H1 (cell line): ENCODE data around the gene CHRM4. TPM values are rescaled to one million over a fixed set of nuclear protein-coding genes. Genes with fewer than 3 reads are reported as not detected.

ENCODE experiments used
- CTCF ChIA-PET: fragments of 300-600 bp; sonication (Branson Sonifier 250); formaldehyde crosslinking; loops from one replicate; lab custom pipeline; 2021; ENCODE audit not compliant: partially characterized antibody; lab: Charles Lee
- POLR2A ChIA-PET: fragments of 300-600 bp; sonication (Branson Sonifier 250); formaldehyde crosslinking; loops from one replicate; lab custom pipeline; 2021; ENCODE audit warnings: inconsistent platforms; ENCODE audit not compliant: partially characterized antibody; lab: Charles Lee
- DNase-seq, 2 experiments: peaks; one replicate each; pipeline versions ENCODE4 v3.0.0 to v3.0.0-alpha.2; 2010 to 2022; ENCODE audit warnings: low spot score in 2 of 2, low read depth in 1 of 2, mixed read lengths in 1 of 2
- FAIRE-seq: peaks from 2 replicates; lab custom pipeline; 2011; peaks lifted over from hg19 to GRCh38; lab: Jason Lieb, UNC
- H2AFZ ChIP-seq: 2 replicates; pipeline ENCODE4 v1.8.1; 2012; ENCODE audit warnings: low read length, inconsistent platforms
- H2AK5ac ChIP-seq: 2 replicates; pipeline ENCODE4 v1.6.1; 2013; ENCODE audit warnings: low read depth, low read length
- H2BK120ac ChIP-seq: replicated peaks from 2 replicates; pipeline ENCODE3; 2013; ENCODE audit warnings: low read depth, low read length, inconsistent platforms
- H2BK12ac ChIP-seq: 2 replicates; pipeline ENCODE4 v1.6.1; 2013; ENCODE audit warnings: low read depth, low read length
- H2BK15ac ChIP-seq: 2 replicates; pipeline ENCODE4 v1.6.1; 2013; ENCODE audit warnings: low read length
- H2BK20ac ChIP-seq: 2 replicates; pipeline ENCODE4 v1.6.1; 2013; ENCODE audit warnings: low read length
- H2BK5ac ChIP-seq: 2 replicates; pipeline ENCODE4 v1.6.1; 2013; ENCODE audit warnings: low read depth, low read length
- H3K14ac ChIP-seq: 2 replicates; pipeline ENCODE4 v1.6.1; 2013; ENCODE audit warnings: inconsistent platforms; ENCODE audit not compliant: insufficient read length
- H3K18ac ChIP-seq: 2 replicates; pipeline ENCODE4 v1.6.1; 2013; ENCODE audit warnings: low read length; ENCODE audit errors: extremely low read depth
- H3K23ac ChIP-seq: 2 replicates; pipeline ENCODE4 v1.6.1; 2013; ENCODE audit warnings: inconsistent platforms; ENCODE audit not compliant: insufficient read length
- H3K23me2 ChIP-seq: 2 replicates; pipeline ENCODE4 v1.6.1; 2013; ENCODE audit warnings: low read depth, low read length
- H3K27ac ChIP-seq: 2 replicates; pipeline ENCODE4 v1.6.1; 2011; ENCODE audit warnings: low read depth, low read length, inconsistent platforms
- H3K27me3 ChIP-seq, 4 experiments: replicated peaks in 1 of 4; 1 replicate in 1 of 4; 2 replicates in 3 of 4; pipeline versions ENCODE4 v1.6.1 to v1.8.1; 2011 to 2013; ENCODE audit warnings: low read length in 3 of 4, mild to moderate bottlenecking in 3 of 4, inconsistent platforms in 2 of 4, mixed read lengths in 2 of 4, moderate library complexity in 1 of 4; ENCODE audit not compliant: control insufficient read depth in 3 of 4, insufficient read depth in 3 of 4; ENCODE audit errors: extremely low read depth in 1 of 4
- H3K36me3 ChIP-seq, 4 experiments: 2 replicates each; pipeline versions ENCODE4 v1.6.1 to v1.8.1; 2011 to 2013; ENCODE audit warnings: mild to moderate bottlenecking in 4 of 4, low read length in 3 of 4, moderate library complexity in 2 of 4, control low read depth in 1 of 4, inconsistent platforms in 1 of 4; ENCODE audit not compliant: insufficient read depth in 4 of 4, control insufficient read depth in 2 of 4
- H3K4ac ChIP-seq: replicated peaks from 2 replicates; pipeline ENCODE3; 2013; ENCODE audit warnings: low read length, low read depth, mixed read lengths, inconsistent platforms; ENCODE audit not compliant: insufficient read length
- H3K4me1 ChIP-seq, 4 experiments: replicated peaks in 1 of 4; 1 replicate in 1 of 4; 2 replicates in 3 of 4; pipeline versions ENCODE4 v1.6.1 to v1.8.1; 2011 to 2013; ENCODE audit warnings: low read length in 3 of 4, inconsistent platforms in 2 of 4, mixed read lengths in 1 of 4; ENCODE audit not compliant: insufficient read depth in 4 of 4, control insufficient read depth in 3 of 4
- H3K4me2 ChIP-seq, 2 experiments: 2 replicates each; pipeline versions ENCODE4 v1.6.1 to v1.8.1; 2011 to 2013; ENCODE audit warnings: low read depth in 2 of 2, low read length in 2 of 2, control low read depth in 1 of 2, inconsistent platforms in 1 of 2, mild to moderate bottlenecking in 1 of 2; ENCODE audit not compliant: insufficient read depth in 1 of 2
- H3K4me3 ChIP-seq, 4 experiments: fragments of 200-600, 300-600 bp in 1 of 4; sonication (generic), shearing (Covaris generic), sonication (Bioruptor Twin) in 1 of 4; 2 replicates each; pipeline versions ENCODE4 v1.5.1 to v1.8.1; 2011 to 2016; ENCODE audit warnings: low read length in 4 of 4, low read depth in 3 of 4, control low read depth in 2 of 4, inconsistent platforms in 2 of 4, mild to moderate bottlenecking in 2 of 4, mixed read lengths in 1 of 4, moderate library complexity in 1 of 4; ENCODE audit not compliant: insufficient read depth in 2 of 4; ENCODE audit errors: extremely low read depth in 1 of 4
- H3K56ac ChIP-seq: replicated peaks from 2 replicates; pipeline ENCODE3; 2013; ENCODE audit warnings: low read depth, mild to moderate bottlenecking, mixed read lengths, low read length, inconsistent platforms; ENCODE audit not compliant: insufficient read length
- H3K79me1 ChIP-seq: 2 replicates; pipeline ENCODE4 v1.6.1; 2013; ENCODE audit warnings: low read depth, low read length, control low read depth
- H3K79me2 ChIP-seq, 2 experiments: 2 replicates each; pipeline versions ENCODE4 v1.6.1 to v1.8.1; 2012 to 2013; ENCODE audit warnings: low read length in 2 of 2, mild to moderate bottlenecking in 2 of 2, inconsistent platforms in 1 of 2; ENCODE audit not compliant: insufficient read depth in 2 of 2, control insufficient read depth in 1 of 2
- H3K9ac ChIP-seq, 4 experiments: replicated peaks in 1 of 4; 1 replicate in 1 of 4; 2 replicates in 3 of 4; pipeline versions ENCODE4 v1.6.1 to v1.8.1; 2011 to 2013; ENCODE audit warnings: low read depth in 3 of 4, low read length in 3 of 4, control low read depth in 2 of 4, mild to moderate bottlenecking in 2 of 4, moderate library complexity in 2 of 4, inconsistent platforms in 1 of 4; ENCODE audit errors: extremely low read depth in 1 of 4
- H3K9me3 ChIP-seq, 2 experiments: 2 replicates each; pipeline versions ENCODE4 v1.6.1 to v1.8.1; 2012 to 2013; ENCODE audit warnings: mild to moderate bottlenecking in 2 of 2, moderate library complexity in 2 of 2, control low read depth in 1 of 2, inconsistent platforms in 1 of 2, low read depth in 1 of 2, low read length in 1 of 2, mixed read lengths in 1 of 2; ENCODE audit not compliant: insufficient read depth in 2 of 2
- H4K20me1 ChIP-seq, 2 experiments: replicated peaks in 1 of 2; 2 replicates each; pipeline versions ENCODE3 to v1.8.1; 2011 to 2013; ENCODE audit warnings: inconsistent platforms in 2 of 2, low read length in 2 of 2, mild to moderate bottlenecking in 1 of 2; ENCODE audit not compliant: insufficient read depth in 2 of 2, control insufficient read depth in 1 of 2
- H4K5ac ChIP-seq: 2 replicates; pipeline ENCODE4 v1.6.1; 2013; ENCODE audit warnings: low read length, low read depth, mixed read lengths, inconsistent platforms; ENCODE audit not compliant: insufficient read length
- H4K8ac ChIP-seq: 2 replicates; pipeline ENCODE4 v1.8.0; 2013; ENCODE audit warnings: mild to moderate bottlenecking, moderate library complexity, low read length, inconsistent platforms; ENCODE audit not compliant: insufficient read depth; ENCODE audit errors: extremely low read depth
- H4K91ac ChIP-seq: replicated peaks from 2 replicates; pipeline ENCODE3; 2013; ENCODE audit warnings: low read length, mixed read lengths, inconsistent platforms; ENCODE audit not compliant: insufficient read length
- CEBPB ChIP-seq: IDR thresholded peaks from 2 replicates; pipeline ENCODE4 v1.6.1; 2012; ENCODE audit warnings: low read depth, low read length
- FOSL1 ChIP-seq: IDR thresholded peaks from 2 replicates; pipeline ENCODE4 v1.6.1; 2011; ENCODE audit warnings: mild to moderate bottlenecking, low read depth, low read length, moderate library complexity; ENCODE audit not compliant: insufficient read depth
- GABPA ChIP-seq: IDR thresholded peaks from 2 replicates; pipeline ENCODE4 v1.6.1; 2011; ENCODE audit warnings: mild to moderate bottlenecking, low read length, moderate library complexity, borderline replicate concordance; ENCODE audit not compliant: insufficient read depth
- RAD21 ChIP-seq, 2 experiments: IDR thresholded peaks in 1 of 2; conservative IDR thresholded peaks in 1 of 2; 2 replicates each; pipeline ENCODE4 v1.6.1; 2011; ENCODE audit warnings: low read depth in 2 of 2, low read length in 2 of 2, improper control_type of control experiment in 1 of 2, inconsistent platforms in 1 of 2, mild to moderate bottlenecking in 1 of 2, moderate library complexity in 1 of 2
- RFX5 ChIP-seq: IDR thresholded peaks from 2 replicates; pipeline ENCODE4 v1.6.1; 2011; ENCODE audit warnings: low read depth, low read length, improper control_type of control experiment, borderline replicate concordance
- SAP30 ChIP-seq: fragments of 300-600 bp; sonication (generic); IDR thresholded peaks from 2 replicates; pipeline ENCODE4 v1.7.1; 2012; ENCODE audit warnings: low read length, moderate library complexity, mild to moderate bottlenecking, inconsistent platforms; ENCODE audit not compliant: insufficient read depth, insufficient replicate concordance
- SP1 ChIP-seq: IDR thresholded peaks from 2 replicates; pipeline ENCODE4 v1.6.1; 2011; ENCODE audit warnings: low read depth, low read length
- SP2 ChIP-seq: IDR thresholded peaks from 2 replicates; pipeline ENCODE4 v1.6.1; 2012; ENCODE audit warnings: mild to moderate bottlenecking, low read length, inconsistent platforms
- TEAD4 ChIP-seq: IDR thresholded peaks from 2 replicates; pipeline ENCODE4 v1.6.1; 2012; ENCODE audit warnings: low read depth, low read length, inconsistent platforms, mixed read lengths
- WGBS, 2 experiments: shearing (Covaris generic) in 1 of 2; methylation state at CpG; one replicate each; pipeline versions ENCODE4 v1.1.6 to v1.1.7; 2013 to 2015; ENCODE audit warnings: low lambda C conversion rate in 2 of 2, mixed read lengths in 2 of 2, inconsistent platforms in 1 of 2, low coverage in 1 of 2, missing lambda C conversion rate in 1 of 2; ENCODE audit not compliant: insufficient replicate concordance in 2 of 2, insufficient coverage in 1 of 2, insufficient read length in 1 of 2; ENCODE audit errors: extremely low coverage in 1 of 2, missing lambda C conversion rate in 1 of 2; 5-methylcytosine and 5-hydroxymethylcytosine counted together
- polyA plus RNA-seq, 7 experiments: library from polyadenylated mRNA; depleted of rRNA in 3 of 7; stranded (reverse) in 5 of 7; unstranded in 2 of 7; fragments of >200 nt in 5 of 7; fragments of 200-250 nt in 2 of 7; gene quantifications; 1 replicate in 5 of 7; 2 replicates in 1 of 7; 4 replicates in 1 of 7; pipeline versions ENCODE4 v1.2.1 to v1.2.3, GENCODE V29; 2011 to 2013; ENCODE audit warnings: missing spikeins in 2 of 7, mixed read lengths in 2 of 7
- total RNA-seq: library from RNA; stranded (reverse); fragmentation: NEBNext Ultra II Directional; extraction: Animal tissue kit (Norgen Biotek cat#: 25700); gene quantifications from 2 replicates; pipeline ENCODE4 v1.2.1, GENCODE V29; 2021

CHRM4 gene
- total and polyA plus RNA-seq, 2 of the 8 experiments (the other 6 are each of a cell fraction or from before 2014, with no cell fraction given): 1.1 to 1.3 TPM

- Histone ChIP-seq H3K18ac (peak overlapping the region; percentile 57; the same call in 1 of the 2 replicates), H4K5ac (no peak overlapping the region), H3K9ac (no peak overlapping the region), H3K27me3 (peaks cover 2 to 19% (median 18%) of the 10 kb centered on the region in 4 experiments), H4K8ac (no peak overlapping the region), H2BK12ac (peak overlapping the region; percentile 84), H2BK120ac (peak overlapping the region; percentile 16), H3K4me1 (peaks cover 34 to 62% (median 56%) of the 10 kb centered on the region in 4 experiments), H3K14ac (no peak overlapping the region), H2AK5ac (peak overlapping the region; percentile 58; the same call in 1 of the 2 replicates), H3K4ac (no peak overlapping the region), H3K36me3 (no peaks in the 10 kb centered on the region), H3K4me2 (peak overlapping the region; percentile 4 to 68; a peak in 2 of 4 replicates), H3K23me2 (peaks cover 4% of the 10 kb centered on the region; the same call in 1 of the 2 replicates), H3K4me3 (peak overlapping the region in 1 of 4 experiments; percentile 46; a peak in 1 of 8 replicates), H3K27ac (no peak overlapping the region; the same call in 1 of the 2 replicates), H3K56ac (no peak overlapping the region), H3K9me3 (no peaks in the 10 kb centered on the region), H2BK20ac (peak overlapping the region; percentile 83), H3K79me1 (0 out of 2 replicates have a peak, but pooled peaks cover 3% of the 10 kb centered on the region), H2AFZ (no peak overlapping the region), H4K91ac (peak overlapping the region; percentile 18), H3K23ac (no peak overlapping the region), H2BK15ac (0 out of 2 replicates have a peak overlapping the region, but pooled peaks have one; percentile 53), H4K20me1 (no peaks in the 10 kb centered on the region), H2BK5ac (peak overlapping the region; percentile 92; the same call in 1 of the 2 replicates), H3K79me2 (no peaks in the 10 kb centered on the region)
- FAIRE-seq (no peak), DNase-seq (no peak)
- TF ChIP-seq GABPA (no peak), SP1 (no peak), FOSL1 (no peak), SP2 (no peak), SAP30 (no peak), RAD21 (IDR thresholded peaks at IDR 0.05 in 1 of 2, conservative IDR thresholded peaks at IDR 0.05 in 1 of 2; ENCODE audit: low read depth in 2 of 2, low read length in 2 of 2) (no peak), TEAD4 (no peak), CEBPB (no peak), RFX5 (no peak)
- POLR2A ChIA-PET: interaction anchor here (1.0 to 3.4 kb wide), 5 partner anchors 11 to 95 kb away, joined by 3 to 21 read pairs (median 4); partner anchors contain the start of gene DGKZ
- WGBS, 2 experiments: 80% methylated on average over 13 of the region's 13 CpGs; no CpG with 5 or more reads in 1 of the 2 experiments
- CTCF ChIA-PET: interaction anchor here (0.9 to 44.5 kb wide), 5 partner anchors 5 to 94 kb away, joined by 3 to 1004 read pairs (median 6); partner anchors contain the start of genes DGKZ and MDK
These were observed 53.8 kb downstream of the CHRM4 start for GRCh38 chr11:46337626-46338345.
